ENCODE results near the gene KCNQ1. TPM values are rescaled to one million over a fixed set of nuclear protein-coding genes. Genes with fewer than 3 reads are reported as not detected.

Gene KCNQ1
- total RNA-seq, 1 experiment from 2014 or later: 1.0 TPM

DNA sequence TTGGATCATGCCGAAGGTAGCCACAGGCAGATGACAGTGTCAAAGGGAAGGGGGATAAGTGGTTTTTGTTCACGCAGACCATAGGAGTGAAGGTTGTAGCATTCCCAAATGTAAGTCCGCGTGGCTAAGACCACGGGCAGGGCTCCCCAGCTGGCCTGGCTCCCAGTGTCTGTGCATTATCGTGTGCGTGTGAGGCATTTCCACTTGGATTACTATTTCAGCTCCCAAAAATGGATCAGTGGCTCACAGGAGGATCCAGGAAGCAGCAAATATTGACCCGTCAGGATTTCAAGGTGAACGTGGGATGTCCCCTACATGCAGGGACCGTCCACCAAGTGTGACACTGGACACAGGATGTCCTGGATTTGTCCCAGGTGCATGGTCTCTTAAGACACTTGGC is 430.2 kb downstream of the KCNQ1 start:
- H3K36me3 ChIP-seq (ENCODE audit: control insufficient read depth, insufficient read depth, low read length): no peaks in the 10 kb centered on the region
- CTCF ChIA-PET: no interaction called here
- intact Hi-C loops (cut with micrococcal nuclease; ENCODE audit: unreplicated experiment): no loop called here
- Mint-ChIP-seq H3K27ac (ENCODE audit: unreplicated experiment) (no peak overlapping the region), H3K4me1 (ENCODE audit: low read depth, unreplicated experiment) (no peaks in the 10 kb centered on the region), H3K9me3 (ENCODE audit: unreplicated experiment) (no peaks in the 10 kb centered on the region), H3K36me3 (ENCODE audit: insufficient read depth, unreplicated experiment) (peaks cover 10% of the 10 kb centered on the region), H3K27me3 (ENCODE audit: insufficient read depth, unreplicated experiment) (no peaks in the 10 kb centered on the region), H3K4me3 (ENCODE audit: unreplicated experiment) (no peak overlapping the region)
- POLR2A ChIA-PET: no interaction called here
- H3K27me3 ChIP-seq (replicated peaks; ENCODE audit: control insufficient read depth, insufficient read depth, low read length): no peaks in the 10 kb centered on the region
- H3K4me3 ChIP-seq (ENCODE audit: low read depth, low read length): no peak overlapping the region
- no TSS peak for BruUV-seq (replicated peaks)
- TF ChIP-seq, protein P1, sequence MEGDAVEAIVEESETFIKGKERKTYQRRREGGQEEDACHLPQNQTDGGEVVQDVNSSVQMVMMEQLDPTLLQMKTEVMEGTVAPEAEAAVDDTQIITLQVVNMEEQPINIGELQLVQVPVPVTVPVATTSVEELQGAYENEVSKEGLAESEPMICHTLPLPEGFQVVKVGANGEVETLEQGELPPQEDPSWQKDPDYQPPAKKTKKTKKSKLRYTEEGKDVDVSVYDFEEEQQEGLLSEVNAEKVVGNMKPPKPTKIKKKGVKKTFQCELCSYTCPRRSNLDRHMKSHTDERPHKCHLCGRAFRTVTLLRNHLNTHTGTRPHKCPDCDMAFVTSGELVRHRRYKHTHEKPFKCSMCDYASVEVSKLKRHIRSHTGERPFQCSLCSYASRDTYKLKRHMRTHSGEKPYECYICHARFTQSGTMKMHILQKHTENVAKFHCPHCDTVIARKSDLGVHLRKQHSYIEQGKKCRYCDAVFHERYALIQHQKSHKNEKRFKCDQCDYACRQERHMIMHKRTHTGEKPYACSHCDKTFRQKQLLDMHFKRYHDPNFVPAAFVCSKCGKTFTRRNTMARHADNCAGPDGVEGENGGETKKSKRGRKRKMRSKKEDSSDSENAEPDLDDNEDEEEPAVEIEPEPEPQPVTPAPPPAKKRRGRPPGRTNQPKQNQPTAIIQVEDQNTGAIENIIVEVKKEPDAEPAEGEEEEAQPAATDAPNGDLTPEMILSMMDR (IDR thresholded peaks at IDR 0.05; ENCODE audit: insufficient read depth in 1 of 2, low read depth in 1 of 2, low read length in 1 of 2, severe bottlenecking in 1 of 2, unreplicated experiment in 1 of 2): no peak
- no peak for DNase-seq
- H3K4me1 ChIP-seq: no peaks in the 10 kb centered on the region
- no peaks in the 10 kb centered on the region for H3K9me3 ChIP-seq

GRCh38 chr11:2877474-2877873 is 432.7 kb downstream of the KCNQ1 start:
- H3K4me1 Mint-ChIP-seq (ENCODE audit: low read depth, unreplicated experiment): no peaks in the 10 kb centered on the region
- no peaks in the 10 kb centered on the region for H3K36me3 Mint-ChIP-seq (ENCODE audit: insufficient read depth, unreplicated experiment)
- H3K9me3 Mint-ChIP-seq (ENCODE audit: unreplicated experiment): no peaks in the 10 kb centered on the region
- peaks cover under 1% of the 10 kb centered on the region for H3K27me3 Mint-ChIP-seq (ENCODE audit: insufficient read depth, unreplicated experiment)
- Histone ChIP-seq H3K27me3 (replicated peaks; ENCODE audit: control insufficient read depth, insufficient read depth, low read length) (no peaks in the 10 kb centered on the region), H3K9me3 (no peaks in the 10 kb centered on the region), H3K4me1 (no peaks in the 10 kb centered on the region), H3K4me3 (ENCODE audit: low read depth, low read length) (no peak overlapping the region), H3K36me3 (ENCODE audit: control insufficient read depth, insufficient read depth, low read length) (no peaks in the 10 kb centered on the region)
- intact Hi-C loops (cut with micrococcal nuclease; ENCODE audit: unreplicated experiment): no loop called here
- TF ChIP-seq, protein P1 (IDR thresholded peaks at IDR 0.05; ENCODE audit: insufficient read depth in 1 of 2, low read depth in 1 of 2, low read length in 1 of 2, severe bottlenecking in 1 of 2, unreplicated experiment in 1 of 2): no peak
- no peak overlapping the region for H3K27ac Mint-ChIP-seq (ENCODE audit: unreplicated experiment)
- ChIA-PET POLR2A (no interaction called here), CTCF (interaction anchor here (0.6 kb wide), 1 partner anchor 65 kb away, joined by 3 read pairs; no protein-coding TSS in a partner anchor)
- no peak overlapping the region for H3K4me3 Mint-ChIP-seq (ENCODE audit: unreplicated experiment)
- DNase-seq: no peak
- BruUV-seq (replicated peaks): no TSS peak

GRCh38 chr11:2878782-2879181 is 434.0 kb downstream of the KCNQ1 start:
- no peaks in the 10 kb centered on the region for H3K36me3 ChIP-seq (ENCODE audit: control insufficient read depth, insufficient read depth, low read length)
- H3K27ac Mint-ChIP-seq (ENCODE audit: unreplicated experiment): no peak overlapping the region
- no peaks in the 10 kb centered on the region for H3K9me3 ChIP-seq
- H3K9me3 Mint-ChIP-seq (ENCODE audit: unreplicated experiment): no peaks in the 10 kb centered on the region
- H3K4me1 ChIP-seq: no peaks in the 10 kb centered on the region
- H3K4me3 Mint-ChIP-seq (ENCODE audit: unreplicated experiment): no peak overlapping the region
- H3K36me3 Mint-ChIP-seq (ENCODE audit: insufficient read depth, unreplicated experiment): no peaks in the 10 kb centered on the region
- H3K27me3 ChIP-seq (replicated peaks; ENCODE audit: control insufficient read depth, insufficient read depth, low read length): no peaks in the 10 kb centered on the region
- CTCF ChIA-PET: no interaction called here
- H3K4me1 Mint-ChIP-seq (ENCODE audit: low read depth, unreplicated experiment): no peaks in the 10 kb centered on the region
- POLR2A ChIA-PET: no interaction called here
- BruUV-seq (replicated peaks): no TSS peak
- DNase-seq: no peak
- H3K27me3 Mint-ChIP-seq (ENCODE audit: insufficient read depth, unreplicated experiment): peaks cover 8% of the 10 kb centered on the region
- intact Hi-C loops (cut with micrococcal nuclease; ENCODE audit: unreplicated experiment): no loop called here
- TF ChIP-seq, protein P1 (IDR thresholded peaks at IDR 0.05; ENCODE audit: insufficient read depth in 1 of 2, low read depth in 1 of 2, low read length in 1 of 2, severe bottlenecking in 1 of 2, unreplicated experiment in 1 of 2): no peak
- no peak overlapping the region for H3K4me3 ChIP-seq (ENCODE audit: low read depth, low read length)

Measured in Caco-2 (cell line).